Spleen (tissue), 11 donors: ENCODE data around the gene TMEM192. TPM values are rescaled to one million over a fixed set of nuclear protein-coding genes. Genes with fewer than 3 reads are reported as not detected.

Experiments used
- DNase-seq: peaks from one replicate; pipeline ENCODE4 v3.0.0-alpha.2; 2020
- H3K27ac ChIP-seq, 8 donors: fragments of 200-600 bp; sonication (generic) in 7 of 8; 1 replicate in 4 of 8; 2 replicates in 4 of 8; pipeline versions ENCODE4 v1.5.0 to v1.8.0; 2016 to 2021; ENCODE audit warnings: inconsistent platforms in 4 of 8, mild to moderate bottlenecking in 4 of 8, moderate library complexity in 1 of 8
- H3K27me3 ChIP-seq, 7 donors: fragments of 200-600 bp; sonication (generic) in 6 of 7; replicated peaks in 1 of 7; 1 replicate in 4 of 7; 2 replicates in 3 of 7; pipeline versions ENCODE4 v1.5.0 to v1.8.0; 2016 to 2021; ENCODE audit warnings: inconsistent platforms in 3 of 7, mild to moderate bottlenecking in 1 of 7
- H3K36me3 ChIP-seq, 6 donors: fragments of 200-600 bp; sonication (generic) in 5 of 6; 1 replicate in 4 of 6; 2 replicates in 2 of 6; pipeline versions ENCODE4 v1.5.0 to v1.8.0; 2016 to 2021; ENCODE audit warnings: inconsistent platforms in 2 of 6
- H3K4me1 ChIP-seq, 6 donors: fragments of 200-600 bp; sonication (generic) in 5 of 6; 1 replicate in 3 of 6; 2 replicates in 3 of 6; pipeline versions ENCODE4 v1.5.0 to v1.8.0; 2016 to 2021; ENCODE audit warnings: inconsistent platforms in 3 of 6
- H3K4me3 ChIP-seq, 8 donors: fragments of 200-600 bp; sonication (generic) in 7 of 8; 1 replicate in 4 of 8; 2 replicates in 4 of 8; pipeline versions ENCODE4 v1.5.0 to v1.8.0; 2016 to 2021; ENCODE audit warnings: inconsistent platforms in 4 of 8, mild to moderate bottlenecking in 4 of 8, moderate library complexity in 2 of 8
- H3K9me3 ChIP-seq, 8 donors: fragments of 200-600 bp; sonication (generic) in 7 of 8; 1 replicate in 4 of 8; 2 replicates in 4 of 8; pipeline versions ENCODE4 v1.5.0 to v1.8.0; 2016 to 2021; ENCODE audit warnings: inconsistent platforms in 4 of 8
- POLR2A ChIP-seq, 3 donors: fragments of 450-650 bp; IDR thresholded peaks; one replicate each; pipeline ENCODE4 v1.5.1; 2017; ENCODE audit warnings: antibody characterized with exemption in 3 of 3, mild to moderate bottlenecking in 1 of 3
- POLR2AphosphoS5 ChIP-seq, 3 donors: sonication (generic); formaldehyde crosslinking; IDR thresholded peaks; one replicate each; pipeline ENCODE4 v1.5.1; 2017; ENCODE audit warnings: antibody characterized with exemption in 3 of 3
- WGBS, 5 donors: extraction: QIAGEN DNeasy Blood & Tissue Kit in 3 of 5; methylation state at CpG; one replicate each; pipeline versions ENCODE4 v1.1.5 to v1.1.7; 2013 to 2018; 5-methylcytosine and 5-hydroxymethylcytosine counted together
- intact Hi-C: fragments of 100-400 bp; cut with DNase I; formaldehyde crosslinking; loops from one replicate; pipeline ENCODE4 v1.15.0; 2023; ENCODE audit warnings: low total_unique reads
- polyA plus RNA-seq, 3 donors: library from polyadenylated mRNA; stranded (reverse); fragments of 200-250 nt; gene quantifications; one replicate each; pipeline ENCODE4 v1.2.1, GENCODE V29; 2013
- total RNA-seq, 7 donors: library from RNA; depleted of rRNA in 3 of 7; stranded (reverse); fragments of >200 nt in 3 of 7; fragmentation: NEBNext Ultra II Directional in 4 of 7; extraction: Animal tissue kit (Norgen Biotek cat#: 25700) in 4 of 7; gene quantifications; one replicate each; pipeline versions ENCODE4 v1.1.0 to v1.2.1, GENCODE V29; 2016 to 2021
- TF ChIP-seq, protein P1 (sequence below), 11 experiments: fragments of 200-600 bp in 7 of 11; fragments of 450-650 bp in 4 of 11; sonication (generic) in 4 of 11; IDR thresholded peaks in 8 of 11; conservative IDR thresholded peaks in 3 of 11; 1 replicate in 7 of 11; 2 replicates in 4 of 11; pipeline versions ENCODE4 v1.4.0 to v1.8.0; 2016 to 2021; ENCODE audit warnings: antibody characterized with exemption in 11 of 11, inconsistent platforms in 4 of 11, mild to moderate bottlenecking in 1 of 11
- donor health status: healthy with polysubstance abuse.
- donor health status: DM: no; HTN: no; CAD: no; lungs with moderate emphysema.
- donor health status: DM: no; HTN: no; CAD: no.
- donor health status: Bipolar disorder and iron deficiency.
- donor health status: healthy.
- donor health status: DM: no; HTN: no; CAD: no.
- donor health status: DM: yes; HTN: yes; CAD: no.

Gene TMEM192
- total and polyA plus RNA-seq, 10 donors, result 4.3 to 19.1 (median 12.6) TPM

GRCh38 chr4:165152527-165152926, 39.9 kb upstream of the TMEM192 start:
- no peak overlapping the region for H3K27ac ChIP-seq
- H3K4me3 ChIP-seq, result no peak overlapping the region
- DNase-seq, result no peak
- peaks cover 0 to 7% (median 5%) of the 10 kb centered on the region in 8 donors for H3K9me3 ChIP-seq
- intact Hi-C loops, result no loop called here
- H3K27me3 ChIP-seq, result peaks cover 0 to 4% (median 0%) of the 10 kb centered on the region in 7 donors
- H3K36me3 ChIP-seq, result no peaks in the 10 kb centered on the region
- TF ChIP-seq, protein P1, sequence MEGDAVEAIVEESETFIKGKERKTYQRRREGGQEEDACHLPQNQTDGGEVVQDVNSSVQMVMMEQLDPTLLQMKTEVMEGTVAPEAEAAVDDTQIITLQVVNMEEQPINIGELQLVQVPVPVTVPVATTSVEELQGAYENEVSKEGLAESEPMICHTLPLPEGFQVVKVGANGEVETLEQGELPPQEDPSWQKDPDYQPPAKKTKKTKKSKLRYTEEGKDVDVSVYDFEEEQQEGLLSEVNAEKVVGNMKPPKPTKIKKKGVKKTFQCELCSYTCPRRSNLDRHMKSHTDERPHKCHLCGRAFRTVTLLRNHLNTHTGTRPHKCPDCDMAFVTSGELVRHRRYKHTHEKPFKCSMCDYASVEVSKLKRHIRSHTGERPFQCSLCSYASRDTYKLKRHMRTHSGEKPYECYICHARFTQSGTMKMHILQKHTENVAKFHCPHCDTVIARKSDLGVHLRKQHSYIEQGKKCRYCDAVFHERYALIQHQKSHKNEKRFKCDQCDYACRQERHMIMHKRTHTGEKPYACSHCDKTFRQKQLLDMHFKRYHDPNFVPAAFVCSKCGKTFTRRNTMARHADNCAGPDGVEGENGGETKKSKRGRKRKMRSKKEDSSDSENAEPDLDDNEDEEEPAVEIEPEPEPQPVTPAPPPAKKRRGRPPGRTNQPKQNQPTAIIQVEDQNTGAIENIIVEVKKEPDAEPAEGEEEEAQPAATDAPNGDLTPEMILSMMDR (IDR thresholded peaks at IDR 0.05 in 8 of 11, conservative IDR thresholded peaks at IDR 0.05 in 3 of 11), result no peak
- no peak for TF ChIP-seq POLR2A (IDR thresholded peaks at IDR 0.05)
- TF ChIP-seq POLR2AphosphoS5 (IDR thresholded peaks at IDR 0.05), result no peak
- WGBS, 5 donors, result 66 to 76% (median 72%) methylated on average over 4 of the region's 4 CpGs
- H3K4me1 ChIP-seq, result no peaks in the 10 kb centered on the region

DNA sequence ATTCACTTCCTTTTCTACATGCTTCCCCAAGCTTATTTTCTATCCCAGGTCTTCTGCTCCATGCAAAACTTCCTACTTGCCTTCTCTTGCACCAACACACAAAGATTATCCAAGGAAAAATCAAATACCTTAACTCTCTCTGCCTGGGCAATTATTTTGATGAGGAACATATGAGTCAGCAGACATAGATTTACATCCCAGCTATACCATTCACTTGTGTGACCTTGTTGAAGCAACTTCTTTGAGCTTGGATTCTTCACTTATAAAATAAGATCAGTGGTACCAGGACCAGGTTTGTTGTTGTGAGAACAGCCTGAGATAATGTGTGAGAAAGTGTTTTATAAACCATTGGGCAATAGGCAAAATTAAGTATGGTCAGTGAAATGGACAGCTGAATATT, 39.1 kb upstream of the TMEM192 start:
- Histone ChIP-seq H3K27ac (no peak overlapping the region), H3K27me3 (peaks cover 0 to 4% (median 0%) of the 10 kb centered on the region in 7 donors), H3K36me3 (no peaks in the 10 kb centered on the region), H3K4me3 (no peak overlapping the region), H3K9me3 (no peaks in the 10 kb centered on the region), H3K4me1 (no peaks in the 10 kb centered on the region)
- DNase-seq, result no peak
- intact Hi-C loops, result no loop called here
- TF ChIP-seq POLR2A (IDR thresholded peaks at IDR 0.05) (no peak), POLR2AphosphoS5 (IDR thresholded peaks at IDR 0.05) (no peak)

GRCh38 chr4:165150545-165150944, 37.9 kb upstream of the TMEM192 start:
- WGBS, 5 donors, result 88 to 99% (median 98%) methylated on average over 3 of the region's 3 CpGs
- no peak for DNase-seq
- no peak overlapping the region for H3K27ac ChIP-seq
- intact Hi-C loops, result no loop called here
- H3K4me3 ChIP-seq, result no peak overlapping the region
- TF ChIP-seq, protein P1 (IDR thresholded peaks at IDR 0.05 in 8 of 11, conservative IDR thresholded peaks at IDR 0.05 in 3 of 11), result no peak
- H3K4me1 ChIP-seq, result no peaks in the 10 kb centered on the region
- H3K27me3 ChIP-seq, result peaks cover 0 to 4% (median 0%) of the 10 kb centered on the region in 7 donors
- H3K36me3 ChIP-seq, result no peaks in the 10 kb centered on the region
- no peaks in the 10 kb centered on the region for H3K9me3 ChIP-seq

DNA sequence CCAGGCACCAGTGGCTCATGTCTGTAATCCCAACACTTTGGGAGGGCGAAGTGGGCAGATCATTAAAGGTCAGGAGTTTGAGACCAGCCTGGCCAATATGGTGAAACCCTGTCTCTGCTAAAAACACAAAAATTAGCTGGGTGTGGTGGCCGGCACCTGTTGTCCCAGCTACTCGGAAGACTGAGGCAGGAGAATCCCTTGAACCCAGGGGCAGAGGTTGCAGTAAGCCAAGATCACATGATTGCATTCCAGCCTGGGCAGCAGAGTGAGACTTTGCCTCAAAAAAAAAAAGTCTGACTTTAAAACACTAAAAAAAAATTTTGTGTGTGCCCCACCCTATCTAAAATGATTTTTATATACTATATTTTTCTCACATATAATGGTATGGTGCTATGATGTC, 26.2 kb upstream of the TMEM192 start:
- Histone ChIP-seq H3K36me3 (no peaks in the 10 kb centered on the region), H3K4me1 (peaks cover 0 to 7% (median 0%) of the 10 kb centered on the region in 6 donors), H3K27me3 (no peaks in the 10 kb centered on the region), H3K9me3 (no peaks in the 10 kb centered on the region), H3K4me3 (no peak overlapping the region), H3K27ac (no peak overlapping the region)
- DNase-seq, result no peak
- intact Hi-C loops, result loop anchor here (10.0 kb wide), 1 partner anchor 206 kb away; no protein-coding TSS in a partner anchor
- 89 to 94% (median 91%) methylated on average over 3 of the region's 3 CpGs for WGBS, 5 donors
- no peak for TF ChIP-seq POLR2A (IDR thresholded peaks at IDR 0.05)
- TF ChIP-seq POLR2AphosphoS5 (IDR thresholded peaks at IDR 0.05), result no peak
- TF ChIP-seq, protein P1 (IDR thresholded peaks at IDR 0.05 in 8 of 11, conservative IDR thresholded peaks at IDR 0.05 in 3 of 11), result no peak

DNA sequence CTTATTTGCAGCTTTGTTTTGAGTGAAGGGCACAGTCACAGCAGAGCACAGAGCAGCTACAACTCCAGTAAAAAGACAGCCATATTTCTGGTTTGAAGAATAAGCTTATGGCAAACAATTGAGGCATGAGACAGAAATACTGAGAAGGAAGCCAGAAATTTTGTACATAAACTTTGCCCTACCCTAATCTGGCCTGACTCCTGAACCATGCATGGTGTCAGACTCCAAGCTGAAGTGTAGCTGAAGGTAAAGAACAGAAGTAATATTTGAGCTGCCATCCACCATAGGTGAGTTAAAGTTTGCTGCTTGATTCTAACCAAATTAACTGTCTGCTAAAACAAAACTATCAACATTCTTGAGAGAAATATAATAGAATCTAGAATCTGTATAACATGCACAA, 24.5 kb upstream of the TMEM192 start:
- Histone ChIP-seq H3K36me3 (no peaks in the 10 kb centered on the region), H3K27me3 (no peaks in the 10 kb centered on the region), H3K27ac (no peak overlapping the region), H3K4me1 (peaks cover 0 to 23% (median 13%) of the 10 kb centered on the region in 6 donors), H3K9me3 (no peaks in the 10 kb centered on the region), H3K4me3 (no peak overlapping the region)
- TF ChIP-seq POLR2A (IDR thresholded peaks at IDR 0.05) (no peak), POLR2AphosphoS5 (IDR thresholded peaks at IDR 0.05) (no peak)
- TF ChIP-seq, protein P1 (IDR thresholded peaks at IDR 0.05 in 8 of 11, conservative IDR thresholded peaks at IDR 0.05 in 3 of 11), result no peak
- intact Hi-C loops, result loop anchor here (10.0 kb wide), 1 partner anchor 208 kb away; no protein-coding TSS in a partner anchor
- DNase-seq, result no peak
